Testis (tissue), 3 donors: ENCODE results near the gene SDK1. TPM values are rescaled to one million over a fixed set of nuclear protein-coding genes. Genes with fewer than 3 reads are reported as not detected.
A peak's percentile ranks its signal among the peaks of the same experiment; 100 is the strongest.

Experiments used
- DNase-seq: peaks from one replicate; pipeline ENCODE4 v3.0.0-alpha.2; 2019
- H3K27ac ChIP-seq, 2 donors: fragments of 200-600 bp; sonication (generic); one replicate each; pipeline ENCODE4 v1.5.1; 2019
- H3K27me3 ChIP-seq: fragments of 200-600 bp; sonication (generic); one replicate; pipeline ENCODE4 v1.5.1; 2019
- H3K36me3 ChIP-seq: fragments of 200-600 bp; sonication (generic); one replicate; pipeline ENCODE4 v1.5.1; 2017; ENCODE audit warnings: low read depth; ENCODE audit errors: missing control alignments
- H3K4me1 ChIP-seq: fragments of 200-600 bp; sonication (generic); one replicate; pipeline ENCODE4 v1.5.1; 2019
- H3K4me3 ChIP-seq, 2 donors: fragments of 200-600 bp; sonication (generic); one replicate each; pipeline ENCODE4 v1.5.1; 2017 to 2019
- H3K9me3 ChIP-seq: fragments of 200-600 bp; sonication (generic); one replicate; pipeline ENCODE4 v1.5.1; 2017
- POLR2A ChIP-seq: fragments of 450-650 bp; IDR thresholded peaks from one replicate; pipeline ENCODE4 v1.6.1; 2017; ENCODE audit warnings: antibody characterized with exemption, mild to moderate bottlenecking, moderate library complexity
- WGBS, 2 donors: methylation state at CpG; one replicate each; pipeline ENCODE4 v1.1.5; 2018; 5-methylcytosine and 5-hydroxymethylcytosine counted together
- intact Hi-C: fragments of 100-400 bp; cut with DNase I; formaldehyde crosslinking; loops from one replicate; pipeline ENCODE4 v1.15.1; 2023; ENCODE audit warnings: low total_unique reads
- polyA plus RNA-seq: library from polyadenylated mRNA; stranded (reverse); fragments of 350-450 nt; fragmentation: Illumina TruSeq; extraction: RNeasy Lipid Tissue Mini Kit (QIAGEN cat#74804); gene quantifications from one replicate; pipeline ENCODE4 v1.2.3, GENCODE V29; 2014; ENCODE audit warnings: low read depth, low replicate concordance; ENCODE audit not compliant: insufficient read depth
- total RNA-seq, 2 donors: library from RNA; depleted of rRNA; stranded (reverse); fragments of >200 nt; gene quantifications; one replicate each; pipeline ENCODE4 v1.2.3, GENCODE V29; 2016
- TF ChIP-seq, protein P1 (sequence below), 3 experiments: fragments of 450-650 bp in 2 of 3; fragments of 200-600 bp in 1 of 3; sonication (generic) in 1 of 3; IDR thresholded peaks; one replicate each; pipeline ENCODE4 v1.5.1; 2016 to 2019; ENCODE audit warnings: antibody characterized with exemption in 3 of 3, mild to moderate bottlenecking in 2 of 3, moderate library complexity in 1 of 3

Gene SDK1
- total and polyA plus RNA-seq, 3 donors from 2014 or later: 20.0 to 36.2 (median 24.9) TPM

DNA sequence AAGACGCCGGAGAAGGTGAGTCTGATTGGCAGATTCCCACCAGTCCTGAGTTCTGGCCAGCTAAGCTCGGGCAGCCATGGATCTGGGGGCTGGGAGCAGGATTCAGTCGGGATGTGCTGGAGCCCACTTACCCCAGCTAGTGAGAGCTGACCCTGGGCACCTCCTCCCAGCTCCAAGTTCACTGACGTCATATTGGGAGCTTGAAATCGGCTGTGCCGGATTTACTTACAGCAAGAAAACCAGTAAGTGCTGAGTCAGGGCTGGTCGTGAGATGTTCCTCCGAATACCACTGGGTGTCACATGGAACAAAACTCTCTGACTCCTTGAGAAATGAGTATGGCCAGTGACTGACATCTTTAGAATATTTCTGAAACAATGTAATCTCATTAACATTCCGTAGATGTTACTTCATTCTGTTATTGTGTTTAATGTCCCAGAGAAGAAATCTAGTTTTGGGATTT is 621.2 kb downstream of the SDK1 start:
- Histone ChIP-seq H3K4me1 (peaks cover 7% of the 10 kb centered on the region), H3K27me3 (no peaks in the 10 kb centered on the region), H3K36me3 (no peaks in the 10 kb centered on the region), H3K4me3 (no peak overlapping the region), H3K27ac (no peak overlapping the region), H3K9me3 (no peaks in the 10 kb centered on the region)
- TF ChIP-seq POLR2A: no peak
- TF ChIP-seq, protein P1, sequence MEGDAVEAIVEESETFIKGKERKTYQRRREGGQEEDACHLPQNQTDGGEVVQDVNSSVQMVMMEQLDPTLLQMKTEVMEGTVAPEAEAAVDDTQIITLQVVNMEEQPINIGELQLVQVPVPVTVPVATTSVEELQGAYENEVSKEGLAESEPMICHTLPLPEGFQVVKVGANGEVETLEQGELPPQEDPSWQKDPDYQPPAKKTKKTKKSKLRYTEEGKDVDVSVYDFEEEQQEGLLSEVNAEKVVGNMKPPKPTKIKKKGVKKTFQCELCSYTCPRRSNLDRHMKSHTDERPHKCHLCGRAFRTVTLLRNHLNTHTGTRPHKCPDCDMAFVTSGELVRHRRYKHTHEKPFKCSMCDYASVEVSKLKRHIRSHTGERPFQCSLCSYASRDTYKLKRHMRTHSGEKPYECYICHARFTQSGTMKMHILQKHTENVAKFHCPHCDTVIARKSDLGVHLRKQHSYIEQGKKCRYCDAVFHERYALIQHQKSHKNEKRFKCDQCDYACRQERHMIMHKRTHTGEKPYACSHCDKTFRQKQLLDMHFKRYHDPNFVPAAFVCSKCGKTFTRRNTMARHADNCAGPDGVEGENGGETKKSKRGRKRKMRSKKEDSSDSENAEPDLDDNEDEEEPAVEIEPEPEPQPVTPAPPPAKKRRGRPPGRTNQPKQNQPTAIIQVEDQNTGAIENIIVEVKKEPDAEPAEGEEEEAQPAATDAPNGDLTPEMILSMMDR (IDR thresholded peaks at IDR 0.05): peak in 1 of 3 experiments; percentile 22
- intact Hi-C loops: no loop called here
- peak; percentile 78 for DNase-seq
- WGBS, 2 donors: 43 to 58% methylated on average over 8 to 10 of the region's 10 CpGs

DNA sequence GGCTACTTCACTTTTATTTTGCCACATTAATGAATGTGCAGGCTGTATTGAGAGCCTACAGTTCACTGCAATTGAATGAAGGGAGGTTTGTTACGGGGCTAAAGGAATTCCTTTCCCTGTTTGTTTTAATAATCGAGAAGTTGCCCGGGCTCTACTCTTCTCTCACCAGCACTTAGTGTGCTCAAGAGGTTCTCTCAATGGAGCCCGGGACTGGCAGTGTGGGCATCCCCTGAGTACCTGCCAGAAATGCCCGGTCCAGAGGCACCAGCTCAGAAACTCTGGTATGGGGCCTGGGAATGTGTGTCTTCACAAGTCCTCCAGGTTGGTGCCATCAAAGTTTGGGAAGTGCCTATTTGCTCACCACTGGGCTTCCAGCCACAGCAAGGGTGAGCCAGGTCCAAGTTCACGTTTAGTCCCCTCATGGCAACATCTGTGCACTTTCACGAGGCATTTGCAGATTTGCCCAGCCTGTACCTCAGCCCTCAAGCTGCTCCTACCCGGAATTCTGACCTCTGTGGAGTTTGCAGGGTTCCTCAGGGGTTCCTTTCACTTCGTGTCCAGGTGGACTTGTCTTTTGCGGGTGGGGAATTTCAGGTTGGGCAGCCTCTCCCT is 622.4 kb downstream of the SDK1 start:
- TF ChIP-seq, protein P1 (IDR thresholded peaks at IDR 0.05): no peak
- TF ChIP-seq POLR2A: no peak
- Histone ChIP-seq H3K36me3 (no peaks in the 10 kb centered on the region), H3K4me3 (no peak overlapping the region), H3K27ac (no peak overlapping the region), H3K9me3 (no peaks in the 10 kb centered on the region), H3K27me3 (no peaks in the 10 kb centered on the region), H3K4me1 (peaks cover 7% of the 10 kb centered on the region)
- intact Hi-C loops: no loop called here
- no peak for DNase-seq
- 93 to 94% methylated on average over 9 to 10 of the region's 10 CpGs for WGBS, 2 donors

DNA sequence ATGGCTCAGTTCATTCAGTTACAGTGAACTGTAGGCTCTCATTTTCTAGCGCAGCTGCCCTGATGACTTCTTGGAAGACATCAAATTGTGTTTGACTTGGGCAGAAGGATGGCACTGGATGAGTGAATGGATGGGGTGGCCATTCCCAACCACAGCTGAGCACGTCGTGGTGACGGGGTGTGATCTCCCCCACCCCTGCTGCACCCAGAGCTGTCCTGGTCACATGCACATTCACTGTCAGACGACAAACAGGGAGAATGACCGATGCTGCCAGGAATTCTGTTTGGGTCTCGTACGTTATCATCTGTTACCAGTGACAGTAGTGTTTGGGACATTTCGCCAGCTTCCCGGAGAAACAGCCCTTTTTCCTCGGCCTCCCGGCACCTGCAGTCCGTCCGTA is 623.2 kb downstream of the SDK1 start:
- WGBS, 2 donors: 93 to 95% methylated on average over 14 of the region's 14 CpGs
- no peak overlapping the region for H3K27ac ChIP-seq
- intact Hi-C loops: no loop called here
- no peak overlapping the region for H3K4me3 ChIP-seq
- H3K27me3 ChIP-seq: no peaks in the 10 kb centered on the region
- peaks cover 7% of the 10 kb centered on the region for H3K4me1 ChIP-seq
- H3K9me3 ChIP-seq: no peaks in the 10 kb centered on the region
- no peak for TF ChIP-seq POLR2A
- TF ChIP-seq, protein P1 (IDR thresholded peaks at IDR 0.05): no peak
- no peak for DNase-seq
- no peaks in the 10 kb centered on the region for H3K36me3 ChIP-seq

DNA sequence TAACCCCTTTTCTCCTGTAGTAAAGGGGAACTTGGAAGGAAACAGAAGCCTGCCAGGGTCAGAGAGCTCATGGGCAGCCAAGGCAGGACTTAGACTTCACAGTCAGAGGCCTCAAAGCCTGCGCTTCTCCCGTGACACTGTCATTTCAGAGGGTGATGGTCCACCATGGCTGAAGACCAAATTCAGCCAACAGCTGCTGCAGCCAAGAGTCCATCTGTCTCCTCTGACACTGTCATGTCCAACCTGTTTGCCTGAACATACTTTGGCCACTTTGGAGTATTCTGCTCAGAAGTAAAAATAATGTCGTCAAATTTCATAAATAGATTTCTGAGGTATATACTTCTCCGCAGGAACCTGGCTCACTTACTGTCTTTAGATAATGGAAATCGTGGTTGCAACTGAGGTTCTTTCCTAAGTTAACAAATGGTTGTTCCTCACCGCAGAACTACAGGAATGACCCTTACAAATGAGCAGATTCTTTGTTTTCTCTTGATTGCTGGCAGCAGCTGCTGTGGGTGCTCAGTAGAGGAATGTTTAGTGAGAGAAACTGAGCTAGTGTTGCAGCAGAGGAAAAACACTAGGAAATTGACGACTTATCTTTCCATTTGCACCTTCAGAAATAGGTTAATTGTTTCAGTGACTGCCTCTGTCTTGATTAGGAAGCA is 626.5 kb downstream of the SDK1 start:
- Histone ChIP-seq H3K27ac (no peak overlapping the region), H3K4me1 (peaks cover 2% of the 10 kb centered on the region), H3K4me3 (no peak overlapping the region), H3K27me3 (no peaks in the 10 kb centered on the region), H3K36me3 (no peaks in the 10 kb centered on the region), H3K9me3 (no peaks in the 10 kb centered on the region)
- intact Hi-C loops: no loop called here
- 83 to 85% methylated on average over 7 of the region's 7 CpGs for WGBS, 2 donors
- no peak for DNase-seq
- no peak for TF ChIP-seq POLR2A
- TF ChIP-seq, protein P1 (IDR thresholded peaks at IDR 0.05): no peak
